Stimulated activated naive CD4-positive, alpha-beta T cell treated with Interleukin-2 at 50 U/mL for 16 hours (primary cell): ENCODE results near the gene GAL3ST1.
"Not testable (repeated sequence)": the region's sequence is repeated elsewhere in the genome, so short reads cannot be mapped to it uniquely, and the experiment has no call there.

Experiments used
- DNase-seq: peaks from one replicate; lab custom pipeline; 2025; lab: John Stamatoyannopoulos, UW

Gene GAL3ST1

DNA sequence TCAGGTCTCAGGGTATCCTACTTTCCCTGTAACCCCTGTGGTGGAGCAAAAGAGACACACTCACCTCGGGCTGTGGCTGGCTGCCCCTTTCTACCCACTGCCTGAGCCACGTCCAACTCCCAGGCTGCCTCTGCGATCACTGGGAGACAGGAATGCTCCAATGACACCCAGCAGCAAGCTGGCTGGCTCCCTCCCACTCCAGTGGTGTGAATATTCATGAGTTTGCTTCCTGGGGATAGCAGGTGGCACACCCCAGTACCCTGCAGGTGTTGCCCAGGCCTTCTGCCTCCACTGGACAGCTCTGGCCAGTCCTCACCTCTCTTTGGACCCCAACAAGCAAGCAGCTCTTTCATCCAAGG, 9.7 kb downstream of the GAL3ST1 start:
- DNase-seq = no peak

DNA sequence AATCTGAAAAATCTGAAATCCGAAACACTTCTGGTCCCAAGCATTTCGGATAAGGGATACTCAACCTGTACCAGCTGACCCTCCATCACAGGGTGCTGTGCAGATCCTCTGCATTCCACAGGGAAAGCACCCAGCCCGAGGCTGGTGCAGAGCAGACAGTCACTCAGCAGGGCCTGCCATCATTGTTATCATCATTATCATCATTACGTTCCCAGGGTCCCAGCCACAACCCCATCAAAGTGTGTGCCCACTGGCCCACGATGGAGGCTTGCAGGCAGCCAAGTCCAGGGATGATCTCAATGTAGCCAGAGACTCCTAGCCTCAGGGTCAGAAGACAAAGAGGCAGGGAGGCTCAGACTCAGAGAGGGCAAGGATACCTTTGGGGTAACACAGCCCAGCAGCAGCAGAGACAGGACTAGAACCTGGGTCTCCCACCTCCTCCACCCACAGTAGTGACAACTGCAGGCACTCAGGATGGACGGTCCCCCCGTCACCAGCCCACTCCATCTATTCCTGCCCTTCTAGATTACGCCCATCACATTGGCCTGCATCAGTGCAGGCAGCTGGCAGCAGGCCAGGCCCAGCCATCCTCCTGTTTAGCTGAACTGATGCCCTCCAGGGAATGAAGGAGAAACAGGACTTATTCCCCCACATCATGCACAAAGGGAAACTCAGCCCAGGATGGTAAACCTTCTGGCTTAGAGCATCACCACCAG, 10.3 kb downstream of the GAL3ST1 start:
- no peak for DNase-seq

DNA sequence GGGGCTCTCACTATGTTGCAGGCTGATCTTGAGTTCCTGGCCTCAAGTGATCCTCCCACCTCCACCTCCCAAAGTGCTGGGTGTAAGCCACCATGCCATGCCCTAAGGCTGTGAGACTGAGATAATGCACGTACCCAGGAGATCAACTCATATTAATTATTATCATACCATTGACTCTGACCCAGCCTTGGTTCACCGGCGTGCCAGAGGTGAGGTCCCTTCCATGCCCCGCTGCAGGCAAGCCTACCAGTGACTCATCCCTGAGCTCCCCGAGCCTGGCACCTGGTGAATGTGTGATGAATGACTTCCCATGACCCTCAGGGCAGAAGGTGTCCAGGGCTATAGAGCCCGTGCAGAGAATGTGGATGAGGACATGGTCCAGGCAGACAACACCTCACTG, 12.1 kb downstream of the GAL3ST1 start:
- no peak for DNase-seq

DNA sequence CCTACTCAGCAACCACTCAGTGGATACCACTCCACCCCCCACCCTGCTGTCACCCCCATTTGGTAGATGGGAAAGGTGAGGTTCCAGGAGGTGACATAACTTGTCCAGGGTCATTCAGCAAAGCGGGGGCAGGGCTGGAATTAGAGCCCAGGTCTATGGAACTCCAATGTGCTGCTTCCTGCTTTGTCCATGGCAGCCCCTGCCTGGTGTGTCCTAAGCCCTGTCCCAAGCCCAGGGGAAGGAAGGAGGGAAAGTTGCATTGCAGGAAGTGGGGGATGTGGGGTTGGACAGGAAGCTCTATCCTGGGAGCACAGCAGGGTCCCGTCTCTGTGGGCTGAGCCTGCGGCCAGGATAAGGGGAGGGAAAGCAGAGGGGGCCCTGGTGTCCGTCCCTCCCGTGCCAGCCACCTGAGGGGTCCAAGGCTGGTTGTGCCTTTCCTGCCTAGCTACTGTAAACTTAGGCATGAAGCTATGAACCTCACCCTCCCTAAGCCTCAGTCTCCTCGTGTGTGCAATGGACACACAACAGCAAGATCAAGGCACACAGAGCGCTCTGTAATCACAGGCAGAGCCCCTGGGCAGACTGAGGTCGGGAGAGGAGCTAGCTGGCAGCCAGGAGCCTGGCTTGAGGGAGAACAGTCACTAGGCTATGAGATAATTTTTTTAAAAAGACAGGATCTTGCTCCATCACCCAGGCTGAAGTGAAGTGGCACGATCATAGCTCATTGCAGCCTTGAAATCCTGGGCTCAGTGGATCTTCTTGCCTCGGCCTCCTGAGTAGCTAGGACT, 12.9 kb downstream of the GAL3ST1 start:
- DNase-seq = no peak

DNA sequence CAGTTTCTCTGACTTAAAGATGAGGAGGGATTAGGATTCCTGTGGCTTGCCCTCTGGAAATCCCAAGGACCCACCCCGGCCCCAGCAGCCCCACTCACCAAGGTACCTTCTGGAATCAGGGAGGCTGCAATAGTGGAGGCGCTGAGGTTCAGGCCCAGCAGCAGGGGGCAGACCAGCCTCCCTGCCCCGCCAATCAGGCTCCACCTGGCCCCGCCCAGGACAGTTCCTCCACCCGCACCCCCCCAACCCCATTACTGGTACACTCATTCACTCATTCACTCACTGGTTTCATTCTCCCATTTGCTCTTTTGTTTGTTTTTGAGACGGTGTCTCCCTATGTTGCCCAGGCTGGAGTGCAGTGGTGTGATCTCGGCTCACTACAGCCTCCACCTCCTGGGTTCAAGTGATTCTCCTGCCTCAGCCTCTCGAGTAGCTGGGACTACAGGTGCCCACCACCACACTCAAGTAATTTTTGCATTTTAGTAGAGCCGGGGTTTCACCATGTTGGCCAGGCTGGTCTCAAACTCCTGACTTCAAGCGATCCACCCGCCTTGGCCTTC, 13.7 kb downstream of the GAL3ST1 start:
- not testable (repeated sequence) for DNase-seq

DNA sequence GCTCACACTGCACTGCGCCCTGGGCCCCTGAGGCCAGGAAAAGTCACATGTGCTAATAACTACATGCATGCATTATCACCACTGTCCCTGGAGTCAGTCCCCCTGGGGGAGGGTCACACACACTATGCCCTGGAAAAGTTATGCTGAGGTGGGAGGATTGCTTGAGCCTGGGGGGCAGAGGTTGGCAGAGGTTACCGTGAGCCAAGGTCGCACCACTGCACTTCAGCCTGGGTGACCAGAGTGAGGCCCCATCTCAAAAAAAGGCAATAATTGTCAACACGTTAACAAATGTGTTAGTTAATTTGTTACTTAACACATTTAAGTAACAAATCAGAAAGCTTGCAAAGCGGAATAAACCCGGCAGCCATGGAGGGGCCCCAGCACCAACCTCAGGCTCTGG, 14.6 kb downstream of the GAL3ST1 start:
- DNase-seq = no peak

DNA sequence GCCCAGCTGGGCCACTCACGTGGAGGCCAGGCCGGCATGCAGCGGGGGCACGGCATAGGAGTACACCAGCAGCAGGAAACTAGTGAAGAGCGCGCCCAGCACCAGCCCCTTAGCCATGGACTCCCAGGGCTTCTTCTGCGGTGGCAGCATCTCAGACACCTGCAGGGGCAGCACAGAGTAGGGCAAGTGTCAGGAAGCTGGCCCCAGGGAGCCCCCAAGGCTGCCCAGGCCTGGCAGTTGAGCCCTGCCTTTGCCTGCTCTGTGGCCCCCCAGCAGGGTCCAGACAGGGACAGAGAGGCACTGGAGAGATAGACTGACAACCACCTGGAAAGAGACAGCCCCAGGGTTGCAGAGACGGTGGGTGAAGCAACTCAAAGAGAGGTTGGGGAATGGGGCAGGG, 17.2 kb downstream of the GAL3ST1 start:
- DNase-seq = no peak

DNA sequence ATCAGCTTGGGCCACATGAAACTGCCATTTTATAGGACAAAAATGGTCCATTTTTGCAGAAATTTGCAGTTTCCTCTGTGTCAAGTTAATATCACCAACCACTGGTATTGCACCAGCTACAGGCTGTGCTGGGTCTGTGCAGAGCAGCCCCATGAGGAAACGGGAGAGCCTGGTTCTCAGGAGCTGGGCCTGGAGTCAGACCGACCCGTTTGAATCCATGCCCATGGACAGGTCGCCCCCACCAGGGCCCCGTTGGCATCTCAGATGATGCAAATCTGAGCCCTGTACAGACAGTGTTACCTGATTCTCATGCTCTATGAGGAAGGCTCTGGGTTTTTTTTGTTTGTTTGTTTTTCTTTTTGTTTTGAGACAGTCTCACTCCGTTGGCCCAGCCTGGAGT, 18.1 kb downstream of the GAL3ST1 start:
- no peak for DNase-seq

DNA sequence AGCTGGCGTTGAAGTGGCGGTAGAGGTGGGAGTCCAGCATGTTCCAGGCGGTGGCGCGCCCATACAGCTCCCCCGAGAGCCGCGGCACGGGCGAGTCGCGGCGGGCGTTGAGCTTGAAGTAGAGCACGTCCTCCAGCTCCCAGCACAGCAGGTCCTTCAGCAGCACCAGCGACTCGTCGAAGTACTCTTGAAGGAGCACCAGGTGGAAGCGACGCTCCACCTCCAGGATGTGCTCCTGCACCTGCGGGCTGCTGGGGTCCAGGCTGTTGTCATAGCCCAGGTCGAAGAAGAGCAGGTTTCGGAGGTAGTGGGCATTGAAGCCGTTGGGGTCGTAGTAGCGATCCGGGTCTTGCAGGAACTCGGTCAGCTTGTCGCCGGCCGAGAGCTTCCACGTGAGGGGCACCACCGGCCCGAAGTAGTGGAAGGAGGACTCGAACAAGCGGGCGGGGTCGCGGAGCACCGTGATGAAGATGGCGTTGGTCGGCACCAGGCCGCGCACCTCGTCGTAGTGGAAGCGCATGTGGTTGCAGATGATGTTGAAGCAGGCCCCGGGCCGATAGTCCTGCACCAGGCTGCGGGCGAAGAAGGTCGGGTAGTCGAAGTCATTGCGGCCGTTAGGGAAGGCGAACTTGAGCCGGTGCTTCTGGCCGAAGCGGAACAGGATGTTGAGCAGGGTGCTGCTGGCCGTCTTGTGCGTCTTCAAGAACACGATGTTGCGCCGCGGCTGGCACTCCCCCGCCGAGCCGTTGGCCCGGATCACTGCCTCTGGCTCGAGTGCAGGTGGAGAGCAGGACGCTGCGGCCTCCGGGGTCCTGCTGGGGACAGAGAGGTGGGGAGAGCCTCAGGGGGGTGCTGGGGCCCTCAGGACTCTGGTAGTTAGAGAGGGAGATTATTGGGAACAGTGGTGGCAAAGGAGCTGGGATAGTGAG, 18.9 kb downstream of the GAL3ST1 start:
- DNase-seq = no peak

DNA sequence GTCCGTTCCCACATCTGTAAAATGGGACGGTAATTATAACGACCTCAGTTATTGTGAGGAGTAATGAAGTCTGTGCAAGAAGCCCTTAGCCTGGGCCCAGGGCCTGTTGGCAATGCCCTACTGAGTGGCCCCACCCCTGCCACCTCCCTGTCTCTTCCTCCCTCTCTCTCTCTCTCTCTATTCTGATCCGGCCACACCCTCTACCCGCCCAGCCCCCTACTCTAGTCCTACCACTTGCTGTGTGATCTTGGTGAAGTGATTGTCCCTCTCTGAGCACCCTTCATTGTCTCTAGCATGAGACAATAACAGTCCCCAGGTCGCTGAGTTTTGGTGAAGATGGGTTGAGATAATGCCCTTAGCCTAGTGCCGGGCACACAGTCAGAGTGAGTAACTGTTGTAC, 20.5 kb downstream of the GAL3ST1 start:
- no peak for DNase-seq

DNA sequence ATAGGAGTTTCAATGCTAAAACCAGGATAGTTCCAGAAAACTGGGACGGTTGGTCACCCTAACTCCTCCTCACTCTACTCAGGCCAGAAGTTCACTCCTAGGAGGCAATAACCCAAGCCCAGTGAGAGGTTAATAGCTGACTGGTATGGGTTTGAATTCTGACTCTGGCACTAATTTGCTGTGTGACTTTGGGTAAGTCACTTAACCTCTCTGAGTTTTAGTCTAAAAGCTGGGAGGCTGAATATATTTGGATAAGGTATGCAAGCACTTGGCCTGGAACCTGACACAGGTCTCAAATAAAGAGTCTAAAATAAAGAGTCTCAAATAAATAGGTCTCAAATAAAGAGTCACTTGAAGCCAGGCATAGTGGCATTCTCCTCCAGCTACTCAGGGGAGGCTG, 21.7 kb downstream of the GAL3ST1 start:
- no peak for DNase-seq

DNA sequence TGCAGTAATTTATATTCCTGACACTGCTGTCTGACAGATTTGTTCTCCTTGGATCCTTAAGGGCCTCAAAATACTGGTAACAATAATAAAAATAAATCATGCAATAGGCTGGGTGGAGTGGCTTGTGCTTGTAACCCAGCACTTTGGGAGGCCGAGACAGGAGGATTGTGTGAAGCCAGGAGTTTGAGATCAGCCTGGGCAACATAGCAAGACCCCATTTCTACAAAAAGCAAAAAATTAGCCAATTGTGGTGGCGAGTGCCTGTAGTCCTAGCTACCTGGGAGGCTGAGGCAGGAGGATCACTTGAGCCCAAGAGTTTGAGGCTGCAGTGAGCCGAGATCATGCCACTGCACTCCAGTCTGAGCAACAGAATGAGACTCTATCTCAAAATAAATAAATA, 22.7 kb downstream of the GAL3ST1 start:
- not testable (repeated sequence) for DNase-seq

DNA sequence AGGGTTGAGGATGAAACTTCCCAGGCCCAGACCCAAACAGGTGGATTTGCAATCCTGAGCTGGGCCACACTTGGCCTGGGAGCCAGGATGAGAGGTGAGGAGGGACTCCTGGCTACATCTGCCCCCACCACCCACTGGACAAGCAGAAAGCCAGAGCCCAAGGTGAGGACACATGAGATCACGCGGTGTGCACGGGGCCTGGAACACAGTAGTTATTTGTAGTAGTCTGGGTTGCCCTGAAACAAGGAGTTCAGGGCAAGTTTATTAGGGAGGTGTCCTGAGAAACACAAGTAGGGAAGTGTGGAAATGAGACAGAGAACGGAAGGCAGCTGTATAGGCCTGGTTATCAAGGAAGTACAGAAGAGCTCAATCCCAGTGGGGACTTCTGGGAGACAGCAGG, 27.3 kb downstream of the GAL3ST1 start:
- no peak for DNase-seq

DNA sequence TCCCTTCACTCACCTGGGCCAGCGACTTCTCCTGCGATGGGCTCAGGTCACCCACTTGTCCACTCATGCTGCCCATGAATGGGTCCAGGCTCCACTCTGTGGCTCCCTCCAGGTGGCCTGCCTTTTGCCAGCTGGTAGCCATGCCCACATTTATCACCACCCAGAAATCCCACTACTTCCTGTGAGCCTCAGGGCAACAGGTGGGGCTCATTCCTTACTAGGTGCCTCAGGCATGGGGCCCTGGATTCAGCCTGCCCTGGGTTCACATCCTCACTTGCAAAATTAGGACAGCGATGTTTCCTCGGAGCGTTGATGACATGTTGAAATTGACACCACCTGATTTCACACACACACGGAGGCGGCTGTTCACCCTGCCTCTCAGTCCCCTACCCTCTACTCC, 27.8 kb downstream of the GAL3ST1 start, which contains the start of gene SEC14L6:
Gene SEC14L6 (minus strand): TSS at position 126 of the 400 bp plus-strand sequence. CDS start 59 bp downstream, at position 67.
- no peak for DNase-seq

DNA sequence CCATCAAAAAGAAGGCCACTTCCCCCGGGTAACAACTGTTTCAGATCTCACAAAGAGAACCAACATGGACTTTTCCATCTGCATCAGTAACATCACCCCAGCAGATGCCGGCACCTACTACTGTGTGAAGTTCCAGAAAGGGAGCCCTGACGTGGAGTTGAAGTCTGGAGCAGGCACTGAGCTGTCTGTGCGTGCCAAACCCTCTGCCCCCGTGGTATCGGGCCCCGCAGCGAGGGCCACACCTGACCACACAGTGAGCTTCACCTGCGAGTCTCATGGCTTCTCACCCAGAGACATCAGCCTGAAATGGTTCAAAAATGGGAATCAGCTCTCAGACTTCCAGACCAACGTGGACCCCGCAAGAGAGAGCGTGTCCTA, 31.7 kb downstream of the GAL3ST1 start:
- DNase-seq = no peak

DNA sequence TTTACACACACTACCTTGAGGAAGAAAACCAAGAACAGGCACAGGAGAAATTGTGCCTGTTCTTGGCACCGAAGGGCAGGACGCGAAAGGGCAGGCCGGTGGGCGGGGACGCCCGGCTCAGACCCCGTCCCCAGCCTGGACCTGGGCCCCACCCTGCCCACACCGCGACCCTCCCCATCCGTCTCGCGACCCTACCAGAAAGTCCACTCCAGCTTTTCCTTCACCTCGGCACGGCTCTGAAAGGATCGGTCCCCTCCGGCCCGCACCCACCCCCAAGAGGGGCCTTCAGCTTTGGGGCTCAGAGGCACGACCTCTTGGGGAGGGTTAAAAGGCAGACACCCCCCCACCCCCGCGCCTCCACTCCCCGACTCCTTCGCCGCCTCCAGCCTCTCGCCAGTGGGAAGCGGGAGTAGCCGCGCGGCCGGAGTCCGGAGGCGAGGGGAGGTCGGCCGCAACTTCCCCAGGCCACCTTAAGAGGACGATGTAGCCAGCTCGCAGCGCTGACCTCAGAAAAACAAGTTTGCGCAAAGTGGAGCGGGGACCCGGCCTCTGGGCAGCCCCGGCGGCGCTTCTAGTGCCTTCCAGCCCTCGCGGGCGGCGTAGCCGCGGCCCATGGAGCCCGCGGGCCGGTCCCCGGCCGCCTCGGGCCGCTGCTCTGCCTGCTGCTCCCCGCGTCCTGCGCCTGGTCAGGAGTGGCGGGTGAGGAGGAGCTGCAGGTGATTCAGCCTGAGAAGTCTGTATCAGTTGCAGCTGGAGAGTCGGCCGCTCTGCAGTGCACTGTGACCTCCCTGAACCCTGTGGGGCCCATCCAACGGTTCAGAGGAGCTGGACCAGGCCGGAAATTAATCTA, 32.3 kb downstream of the GAL3ST1 start:
- DNase-seq = no peak

DNA sequence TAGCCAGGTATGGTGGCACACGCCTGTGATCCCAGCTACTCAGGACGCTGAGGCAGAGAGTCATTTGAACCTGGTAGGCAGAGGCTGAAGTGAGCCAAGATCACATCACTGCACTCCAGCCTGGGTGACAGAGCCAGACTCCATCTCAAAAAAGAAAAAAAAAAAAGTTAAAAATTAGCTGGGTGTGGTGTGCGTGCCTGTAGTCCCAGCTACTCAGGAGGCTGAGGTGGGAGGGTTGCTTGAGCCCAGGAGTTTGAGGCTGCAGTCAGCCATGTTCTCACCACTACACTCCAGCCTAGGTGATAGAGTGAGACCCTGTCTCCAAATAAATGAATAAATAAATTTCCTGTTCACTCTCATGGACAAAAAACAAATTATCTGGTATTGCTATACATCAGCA, 33.0 kb downstream of the GAL3ST1 start:
- DNase-seq = not testable (repeated sequence)

DNA sequence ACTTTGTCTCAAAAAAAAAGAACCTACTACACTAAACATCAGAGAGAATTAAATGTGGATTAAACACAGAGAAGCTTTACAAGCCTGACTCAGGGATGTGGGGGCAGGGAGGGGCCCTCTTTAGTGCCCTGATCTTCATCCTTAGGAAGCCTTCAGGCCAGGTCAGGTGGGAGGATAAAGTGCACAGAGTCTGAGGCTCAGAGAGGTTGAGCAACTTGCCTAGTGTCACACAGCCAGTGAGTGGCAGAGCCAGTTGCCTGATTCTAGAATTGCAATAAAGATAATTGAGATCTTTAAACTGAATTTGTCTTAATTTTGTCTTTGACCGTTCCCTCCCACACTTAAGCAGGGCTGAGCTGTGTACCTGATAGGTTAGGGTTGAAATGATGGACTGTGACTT, 35.1 kb downstream of the GAL3ST1 start:
- DNase-seq = no peak

DNA sequence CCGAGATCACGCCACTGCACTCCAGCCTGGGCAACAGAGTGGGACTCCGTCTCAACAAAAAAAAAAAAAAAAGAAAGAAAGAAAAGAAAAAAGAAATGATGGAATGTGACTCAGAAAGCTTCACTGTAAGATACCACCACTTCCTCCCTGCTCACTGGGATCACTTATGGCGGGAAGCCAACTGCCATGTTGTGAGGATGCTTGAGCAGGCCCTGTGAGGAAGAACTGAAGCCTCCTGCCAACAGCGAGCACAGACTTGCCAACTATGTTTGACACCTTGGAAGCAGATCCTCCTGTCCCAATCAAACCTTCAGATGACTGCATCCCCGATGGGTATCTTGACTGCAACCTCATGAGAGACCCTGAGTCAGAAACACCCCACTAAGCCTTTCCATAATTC, 36.2 kb downstream of the GAL3ST1 start:
- no peak for DNase-seq

DNA sequence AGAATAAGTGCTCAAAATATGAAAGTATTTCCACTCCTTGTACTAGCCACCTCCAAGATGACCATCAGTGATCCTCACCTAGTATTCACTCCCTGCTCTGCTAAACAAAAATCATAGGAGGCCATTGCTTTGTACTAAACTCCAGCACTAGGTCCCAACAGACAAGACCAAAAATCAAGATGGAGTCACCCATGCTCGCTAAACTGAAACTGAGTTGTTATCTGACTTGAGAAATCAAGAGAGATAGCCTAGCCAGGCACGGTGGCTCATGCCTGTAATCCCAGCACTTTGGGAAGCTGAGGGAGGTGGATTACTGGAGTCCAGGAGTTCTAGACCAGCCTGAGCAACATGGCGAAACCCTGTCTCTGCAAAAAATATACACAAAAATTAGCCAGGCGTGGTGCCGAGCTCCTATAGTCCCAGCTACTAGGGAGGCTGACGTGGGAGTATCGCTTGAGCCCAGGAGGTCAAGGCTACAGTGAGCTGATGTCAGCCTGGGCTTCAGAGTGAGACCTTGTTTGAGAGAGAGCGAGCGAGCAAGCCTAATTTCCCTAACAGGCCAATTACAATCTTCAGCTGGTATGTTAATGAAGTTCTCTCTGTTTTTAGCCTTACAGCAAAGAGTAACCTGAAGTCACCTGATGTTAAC, 37.3 kb downstream of the GAL3ST1 start:
- no peak for DNase-seq

DNA sequence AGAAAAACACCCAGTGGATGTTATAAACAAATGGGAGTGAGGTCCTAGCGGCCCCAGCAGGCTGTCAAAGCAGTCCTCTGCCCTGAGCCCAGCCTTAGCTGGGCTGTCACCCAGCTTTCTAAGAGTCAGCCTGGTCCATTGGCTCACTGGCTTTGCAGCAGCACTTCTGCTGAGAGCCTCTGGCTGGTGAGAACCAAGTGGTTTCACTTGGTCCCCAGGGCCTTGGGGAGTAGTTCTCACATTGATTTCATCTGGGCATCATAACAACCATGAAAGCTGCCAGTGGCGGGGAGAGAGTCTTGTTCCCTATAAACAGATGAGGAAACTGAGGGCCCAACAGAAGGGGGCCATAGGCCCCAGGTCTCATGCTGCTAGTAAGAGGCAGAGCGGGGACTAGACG, 39.3 kb downstream of the GAL3ST1 start:
- no peak for DNase-seq
